Activated T-helper 1 cell treated with anti-CD3 and anti-CD28 coated beads, Interleukin-2, amount 50 U/mL, for 16 hours (primary cell): ENCODE measurements around the gene N4BP2.

Experiments
- DNase-seq, 2 donors: peaks; one replicate each; pipeline ENCODE4 v3.0.0-alpha.2; 2020; ENCODE audit warnings: low read depth in 1 of 2, low spot score in 1 of 2

The N4BP2 gene

DNA sequence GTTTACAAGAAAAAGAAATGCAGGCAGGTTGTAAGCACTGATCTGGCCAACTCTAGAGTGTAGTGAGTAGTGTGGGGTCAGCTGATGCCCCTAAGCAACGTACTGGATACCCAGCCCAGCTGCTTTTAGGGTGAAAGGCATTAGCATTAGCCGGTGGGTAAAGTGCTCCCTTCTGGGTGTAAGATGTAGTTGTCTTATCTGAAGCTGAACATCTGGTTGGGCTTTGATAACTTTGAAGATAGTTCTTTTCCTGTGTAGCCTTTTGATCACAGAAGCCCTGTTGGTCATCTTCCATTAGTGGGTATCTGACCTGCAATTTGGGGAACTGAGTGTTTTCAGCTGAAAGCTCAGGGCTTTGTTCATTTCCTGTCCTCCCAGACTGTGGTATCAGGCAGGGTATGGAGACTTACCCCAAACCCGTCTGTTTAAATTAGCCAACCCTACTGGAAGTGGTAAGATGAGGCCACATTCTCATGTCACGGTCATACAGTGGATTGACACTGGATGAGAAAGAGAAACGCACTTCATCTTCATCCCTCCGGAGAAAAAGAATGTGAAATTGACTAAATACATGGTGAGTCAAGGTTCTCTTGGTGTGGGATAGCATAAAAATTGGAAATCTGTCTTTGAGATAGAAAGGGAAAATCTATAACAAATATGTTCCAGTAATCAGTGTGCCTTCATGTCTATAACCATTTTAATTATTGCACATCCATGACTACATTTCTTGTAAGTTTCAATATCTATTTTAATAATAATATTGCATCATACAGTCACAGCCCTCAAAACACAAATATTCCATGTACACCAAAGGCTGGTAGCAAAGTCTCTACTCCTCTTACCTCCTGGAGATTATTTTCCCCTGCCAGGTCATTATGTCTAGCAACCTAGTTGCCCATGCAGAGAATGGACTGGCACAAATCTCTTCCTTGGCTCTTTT is 148.9 kb downstream of the N4BP2 start:
- no peak for DNase-seq

DNA sequence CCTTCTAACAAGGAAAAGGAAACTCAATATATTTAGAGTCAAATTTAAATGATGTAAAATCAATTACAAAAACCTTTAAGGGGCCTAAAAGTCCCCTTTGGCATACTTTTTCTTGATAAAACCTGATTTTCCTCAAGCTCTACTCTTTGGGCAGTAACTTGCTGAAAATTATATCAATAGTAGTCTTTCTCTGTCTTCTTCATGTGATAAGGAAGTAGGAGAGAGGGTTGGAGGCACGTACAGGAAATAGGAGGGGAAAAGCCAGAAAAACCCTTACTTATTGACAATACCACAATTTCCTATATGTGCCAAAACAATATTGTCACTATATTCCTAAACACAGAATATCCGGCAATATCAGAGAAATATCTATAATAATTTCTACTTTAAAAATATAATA is 149.8 kb downstream of the N4BP2 start:
- no peak for DNase-seq
